GM18508 (cell line): ENCODE results near the gene PEX14.
"Not testable (repeated sequence)": the region's sequence is repeated elsewhere in the genome, so short reads cannot be mapped to it uniquely, and the experiment has no call there.

Experiments used
- ATAC-seq: cut with Tn5 transposase; IDR thresholded peaks from one replicate; pipeline ENCODE4 v1.9.1; 2021; ENCODE audit warnings: moderate number of reproducible peaks; ENCODE audit not compliant: insufficient read depth, unreplicated experiment

Gene PEX14

GRCh38 chr1:10490286-10490970 is 15.7 kb downstream of the PEX14 start:
- ATAC-seq: no peak

GRCh38 chr1:10494418-10494753 is 19.6 kb downstream of the PEX14 start:
- no peak for ATAC-seq

GRCh38 chr1:10494754-10495474 is 20.2 kb downstream of the PEX14 start:
- ATAC-seq: peak; percentile 69

- ATAC-seq: no peak
Measured at GRCh38 chr1:10495475-10495817, 20.7 kb downstream of the PEX14 start.

- ATAC-seq: no peak
Measured at GRCh38 chr1:10495952-10496351, 21.2 kb downstream of the PEX14 start.

- no peak for ATAC-seq
Measured at GRCh38 chr1:10497109-10497508, 22.4 kb downstream of the PEX14 start.

- ATAC-seq: no peak
Measured at GRCh38 chr1:10498231-10498630, 23.5 kb downstream of the PEX14 start.

GRCh38 chr1:10502206-10502605 is 27.5 kb downstream of the PEX14 start:
- ATAC-seq: no peak

- no peak for ATAC-seq
Measured at GRCh38 chr1:10504249-10504648, 29.5 kb downstream of the PEX14 start.

GRCh38 chr1:10506046-10506676 is 31.4 kb downstream of the PEX14 start:
- not testable (repeated sequence) for ATAC-seq

- ATAC-seq: no peak
Measured at GRCh38 chr1:10506677-10507047, 31.9 kb downstream of the PEX14 start.

- no peak for ATAC-seq
Measured at GRCh38 chr1:10507111-10507879, 32.5 kb downstream of the PEX14 start.

- no peak for ATAC-seq
Measured at GRCh38 chr1:10508511-10508951, 33.8 kb downstream of the PEX14 start.

GRCh38 chr1:10509809-10510509 is 35.2 kb downstream of the PEX14 start:
- no peak for ATAC-seq

GRCh38 chr1:10510520-10511493 is 36.1 kb downstream of the PEX14 start:
- peak; percentile 58 for ATAC-seq

- ATAC-seq: no peak
Measured at GRCh38 chr1:10511494-10511885, 36.7 kb downstream of the PEX14 start.

- ATAC-seq: no peak
Measured at GRCh38 chr1:10513199-10513598, 38.4 kb downstream of the PEX14 start.

- no peak for ATAC-seq
Measured at GRCh38 chr1:10514490-10515235, 39.9 kb downstream of the PEX14 start.
